Spleen (tissue), 7 donors: Measurements from ENCODE around the gene CDHR3.

Experiments
- CTCF ChIP-seq, 11 experiments: fragments of 200-600 bp in 7 of 11; fragments of 450-650 bp in 4 of 11; sonication (generic) in 4 of 11; IDR thresholded peaks in 8 of 11; conservative IDR thresholded peaks in 3 of 11; 1 replicate in 7 of 11; 2 replicates in 4 of 11; pipeline versions ENCODE4 v1.4.0 to v1.8.0; 2016 to 2021; ENCODE audit warnings: antibody characterized with exemption in 11 of 11, inconsistent platforms in 4 of 11, mild to moderate bottlenecking in 1 of 11
- POLR2A ChIP-seq, 3 donors: fragments of 450-650 bp; IDR thresholded peaks; one replicate each; pipeline ENCODE4 v1.5.1; 2017; ENCODE audit warnings: antibody characterized with exemption in 3 of 3, mild to moderate bottlenecking in 1 of 3
- POLR2AphosphoS5 ChIP-seq, 3 donors: sonication (generic); formaldehyde crosslinking; IDR thresholded peaks; one replicate each; pipeline ENCODE4 v1.5.1; 2017; ENCODE audit warnings: antibody characterized with exemption in 3 of 3
- donor health status: DM: no; HTN: no; CAD: no; lungs with moderate emphysema.
- donor health status: DM: no; HTN: no; CAD: no.
- donor health status: DM: no; HTN: no; CAD: no.

GRCh38 chr7:105941596-105941995 lies 21.5 kb upstream of the CDHR3 start:
- TF ChIP-seq CTCF (IDR thresholded peaks at IDR 0.05 in 8 of 11, conservative IDR thresholded peaks at IDR 0.05 in 3 of 11) (no peak), POLR2AphosphoS5 (IDR thresholded peaks at IDR 0.05) (no peak), POLR2A (IDR thresholded peaks at IDR 0.05) (no peak)
